SK-N-MC (cell line): ENCODE data around the gene CACNA1C.

Experiments used
- EZH2 ChIP-seq: fragments of 200-600 bp; sonication (generic); IDR thresholded peaks from one replicate; pipeline ENCODE4 v1.6.1; 2017; ENCODE audit warnings: antibody characterized with exemption
- FOXP2 ChIP-seq: optimal IDR thresholded peaks from 2 replicates; pipeline ENCODE3; 2011; ENCODE audit warnings: mild to moderate bottlenecking, moderate library complexity; ENCODE audit not compliant: insufficient read depth; ENCODE audit errors: extremely low read length, control extremely low read depth
- POLR2AphosphoS5 ChIP-seq: IDR thresholded peaks from 2 replicates; pipeline ENCODE4 v1.6.1; 2012; ENCODE audit warnings: mild to moderate bottlenecking, low read depth, low read length, borderline replicate concordance

- TF ChIP-seq POLR2AphosphoS5 (no peak), EZH2 (no peak), FOXP2 (no peak)
Measured at GRCh38 chr12:2140858-2141519, 88.2 kb downstream of the CACNA1C start.
